ENCODE measurements around the gene ARAP1. TPM values are rescaled to one million over a fixed set of nuclear protein-coding genes. Genes with fewer than 3 reads are reported as not detected.

The ARAP1 gene
- total RNA-seq, 2 experiments from 2014 or later = 84.3 to 89.6 TPM

DNA sequence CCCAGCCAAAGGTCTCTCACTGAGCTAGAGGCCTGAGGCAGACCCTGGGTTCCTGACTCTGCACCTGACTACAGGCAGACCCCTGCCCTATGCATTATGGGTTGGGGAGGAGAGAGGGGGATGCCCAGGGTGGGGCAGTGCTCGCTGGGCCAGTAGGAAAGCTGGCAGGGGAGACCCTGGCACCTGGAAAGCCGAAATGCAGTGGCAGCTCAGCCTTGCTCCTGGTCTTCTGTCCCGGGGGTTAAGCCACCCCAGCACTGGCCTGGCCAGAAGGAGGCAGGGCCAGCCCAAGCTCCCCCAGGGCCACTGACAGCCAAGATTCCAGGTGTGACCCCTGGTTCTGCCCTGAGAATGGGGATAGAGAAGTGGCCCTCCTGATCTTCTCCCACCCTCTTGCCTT, 5.4 kb downstream of the ARAP1 start:
- Mint-ChIP-seq H3K36me3 (ENCODE audit: low read depth) (peaks cover 8% of the 10 kb centered on the region), H3K4me1 (ENCODE audit: low read depth) (peaks cover 44% of the 10 kb centered on the region), H3K27ac (no peak overlapping the region), H3K27me3 (ENCODE audit: low read depth) (no peaks in the 10 kb centered on the region), H3K4me3 (no peak overlapping the region), H3K9me3 (ENCODE audit: insufficient read depth) (no peaks in the 10 kb centered on the region)
- POLR2A ChIA-PET = interaction anchor here (0.6 kb wide), 1 partner anchor 22 kb away, joined by 3 read pairs; no protein-coding TSS in a partner anchor
- CTCF ChIA-PET = interaction anchor here (1.2 to 1.5 kb wide), 3 partner anchors 21 to 432 kb away, joined by 3 to 6 read pairs (median 4); partner anchors contain the start of gene STARD10
- no peak for DNase-seq
- no peak for ATAC-seq

DNA sequence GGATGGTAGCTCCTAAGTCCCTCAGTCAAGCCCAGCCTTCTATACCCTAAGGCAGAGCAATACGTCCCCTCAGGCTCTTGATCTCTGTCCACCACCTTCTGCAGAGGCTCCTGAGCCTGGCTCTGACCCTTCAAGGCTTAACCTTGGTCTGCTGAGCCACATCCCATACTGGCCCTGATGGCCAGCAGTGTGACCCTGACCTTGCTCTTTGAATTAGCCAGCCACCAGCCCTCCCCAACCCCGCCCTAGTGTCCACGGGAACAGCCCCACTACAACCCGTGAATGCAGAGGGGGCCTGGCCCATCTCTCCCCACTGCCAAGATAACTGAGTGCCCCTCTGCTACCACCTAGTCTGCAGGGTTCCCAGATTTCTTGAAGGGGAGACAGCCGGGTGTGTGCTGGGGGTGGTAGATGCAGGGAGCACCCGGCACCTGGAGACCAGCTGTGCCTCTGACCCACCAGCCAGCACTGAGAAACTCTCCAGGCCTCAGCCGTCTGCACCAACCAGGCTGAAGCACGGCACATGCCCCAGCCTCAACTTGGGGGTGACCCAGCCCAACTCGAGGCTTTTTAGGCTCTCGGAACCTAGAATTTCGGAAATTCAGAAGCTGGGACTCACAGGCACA, 6.2 kb downstream of the ARAP1 start:
- Mint-ChIP-seq H3K27me3 (ENCODE audit: low read depth) (no peaks in the 10 kb centered on the region), H3K4me1 (ENCODE audit: low read depth) (peaks cover 48% of the 10 kb centered on the region), H3K9me3 (ENCODE audit: insufficient read depth) (no peaks in the 10 kb centered on the region), H3K36me3 (ENCODE audit: low read depth) (peaks cover 8% of the 10 kb centered on the region), H3K4me3 (no peak overlapping the region), H3K27ac (no peak overlapping the region)
- POLR2A ChIA-PET = interaction anchor here (0.6 kb wide), 1 partner anchor 22 kb away, joined by 3 read pairs; no protein-coding TSS in a partner anchor
- DNase-seq (no peak), ATAC-seq (no peak)
- CTCF ChIA-PET = interaction anchor here (1.2 to 1.5 kb wide), 3 partner anchors 20 to 432 kb away, joined by 3 to 6 read pairs (median 4); partner anchors contain the start of gene STARD10

DNA sequence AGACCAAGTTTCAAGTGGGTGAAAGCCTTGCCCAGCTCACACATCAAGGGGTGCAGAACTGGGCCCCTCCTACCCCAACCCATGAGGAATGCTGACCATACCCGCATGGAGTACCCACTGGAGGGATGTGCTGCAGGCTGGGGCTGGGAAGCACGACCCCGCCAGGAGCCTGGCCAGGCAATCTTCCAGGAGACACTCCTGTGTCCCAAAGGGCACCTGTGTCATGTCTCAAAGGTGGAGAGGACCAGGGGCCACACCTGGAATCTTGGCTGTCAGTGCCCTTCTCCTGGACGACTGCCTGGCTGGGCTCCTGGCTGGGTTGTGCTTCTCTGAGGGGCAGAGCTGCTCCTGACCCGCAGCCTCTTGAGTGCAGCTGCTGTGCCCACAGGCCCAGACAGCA, 6.7 kb downstream of the ARAP1 start:
- Mint-ChIP-seq H3K27ac (no peak overlapping the region), H3K4me1 (ENCODE audit: low read depth) (peaks cover 48% of the 10 kb centered on the region), H3K9me3 (ENCODE audit: insufficient read depth) (no peaks in the 10 kb centered on the region), H3K27me3 (ENCODE audit: low read depth) (no peaks in the 10 kb centered on the region), H3K4me3 (no peak overlapping the region), H3K36me3 (ENCODE audit: low read depth) (peaks cover 8% of the 10 kb centered on the region)
- ATAC-seq (no peak), DNase-seq (no peak)
- POLR2A ChIA-PET = no interaction called here
- CTCF ChIA-PET = interaction anchor here (1.2 kb wide), 1 partner anchor 433 kb away, joined by 6 read pairs; no protein-coding TSS in a partner anchor

DNA sequence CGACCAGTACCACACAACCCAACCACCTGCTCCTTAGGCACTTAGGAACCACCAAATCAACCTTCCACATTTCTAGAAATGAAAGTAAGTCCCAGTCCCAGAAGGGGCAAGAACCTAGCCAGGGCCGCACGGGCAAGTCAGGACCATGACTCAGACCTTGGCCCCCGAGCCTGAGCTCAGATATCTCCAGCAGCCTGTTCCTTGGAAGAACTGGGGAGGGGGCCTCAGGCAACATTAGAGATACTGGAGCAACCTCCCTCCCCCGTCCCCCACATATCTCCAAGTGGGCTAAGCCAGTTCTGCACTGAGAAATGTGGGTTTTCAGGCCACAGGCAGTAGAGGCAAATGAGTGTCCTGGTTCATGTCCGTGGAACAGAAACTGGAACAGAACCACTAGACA, 7.7 kb downstream of the ARAP1 start:
- no peak for DNase-seq
- no peak overlapping the region for H3K4me3 Mint-ChIP-seq
- H3K36me3 Mint-ChIP-seq (ENCODE audit: low read depth) = peaks cover 8% of the 10 kb centered on the region
- H3K4me1 Mint-ChIP-seq (ENCODE audit: low read depth) = peaks cover 53% of the 10 kb centered on the region
- H3K9me3 Mint-ChIP-seq (ENCODE audit: insufficient read depth) = no peaks in the 10 kb centered on the region
- no peak for ATAC-seq
- ChIA-PET POLR2A (no interaction called here), CTCF (interaction anchor here (1.5 kb wide), 1 partner anchor 50 kb away, joined by 3 read pairs; the partner anchor contains the start of gene STARD10)
- peak overlapping the region; percentile 14 for H3K27ac Mint-ChIP-seq
- no peaks in the 10 kb centered on the region for H3K27me3 Mint-ChIP-seq (ENCODE audit: low read depth)

DNA sequence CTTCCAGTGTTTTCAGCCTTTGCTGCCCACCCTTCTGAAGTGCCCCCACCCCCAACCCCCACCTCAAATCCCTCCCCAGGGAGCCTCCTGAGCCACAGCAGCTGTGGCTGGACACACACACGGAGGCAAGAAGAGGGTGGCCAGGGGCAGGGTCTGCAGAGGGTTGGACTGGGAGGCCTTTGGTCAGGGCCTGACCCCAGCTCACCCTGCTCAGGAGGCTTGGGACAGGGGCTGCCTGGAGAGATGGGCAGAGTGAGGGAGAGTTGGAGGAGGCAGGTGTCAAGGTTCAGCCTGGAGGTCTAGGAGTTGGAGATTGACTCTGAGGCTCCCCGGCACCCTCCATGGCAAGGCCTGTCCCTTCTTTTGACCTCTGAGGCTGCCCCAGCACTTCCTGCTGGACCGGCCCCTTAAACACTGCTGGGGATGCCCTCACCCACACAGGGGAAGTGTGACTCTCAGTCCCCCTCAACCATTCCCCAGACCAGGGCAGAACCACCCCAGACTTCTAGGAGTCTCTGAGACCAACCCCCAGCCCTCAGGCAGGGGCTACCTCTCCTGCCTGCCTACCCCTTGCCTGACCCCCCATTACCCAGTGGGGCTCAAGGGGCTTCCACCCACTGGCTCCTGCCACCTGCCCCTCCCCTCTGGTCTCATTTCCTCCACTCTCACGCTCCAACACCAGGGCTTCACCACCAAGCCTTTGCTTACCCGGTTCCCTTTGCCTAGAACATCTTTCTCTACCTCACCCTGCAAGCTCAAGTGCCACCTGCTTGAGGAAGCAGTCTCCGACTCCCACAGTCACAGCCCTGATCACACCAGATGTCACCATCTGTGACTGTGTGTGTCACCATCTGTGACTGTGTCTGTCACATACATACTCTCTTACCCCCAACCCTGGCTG, 8.6 kb downstream of the ARAP1 start:
- Mint-ChIP-seq H3K27me3 (ENCODE audit: low read depth) (no peaks in the 10 kb centered on the region), H3K9me3 (ENCODE audit: insufficient read depth) (no peaks in the 10 kb centered on the region), H3K4me1 (ENCODE audit: low read depth) (peaks cover 56% of the 10 kb centered on the region), H3K36me3 (ENCODE audit: low read depth) (peaks cover 4% of the 10 kb centered on the region), H3K27ac (peak overlapping the region; percentile 14), H3K4me3 (no peak overlapping the region)
- peak; percentile 23 for ATAC-seq
- ChIA-PET POLR2A (no interaction called here), CTCF (interaction anchor here (1.0 to 1.5 kb wide), 2 partner anchors 51 kb away, joined by 3 read pairs; partner anchors contain the start of gene STARD10)
- no peak for DNase-seq

DNA sequence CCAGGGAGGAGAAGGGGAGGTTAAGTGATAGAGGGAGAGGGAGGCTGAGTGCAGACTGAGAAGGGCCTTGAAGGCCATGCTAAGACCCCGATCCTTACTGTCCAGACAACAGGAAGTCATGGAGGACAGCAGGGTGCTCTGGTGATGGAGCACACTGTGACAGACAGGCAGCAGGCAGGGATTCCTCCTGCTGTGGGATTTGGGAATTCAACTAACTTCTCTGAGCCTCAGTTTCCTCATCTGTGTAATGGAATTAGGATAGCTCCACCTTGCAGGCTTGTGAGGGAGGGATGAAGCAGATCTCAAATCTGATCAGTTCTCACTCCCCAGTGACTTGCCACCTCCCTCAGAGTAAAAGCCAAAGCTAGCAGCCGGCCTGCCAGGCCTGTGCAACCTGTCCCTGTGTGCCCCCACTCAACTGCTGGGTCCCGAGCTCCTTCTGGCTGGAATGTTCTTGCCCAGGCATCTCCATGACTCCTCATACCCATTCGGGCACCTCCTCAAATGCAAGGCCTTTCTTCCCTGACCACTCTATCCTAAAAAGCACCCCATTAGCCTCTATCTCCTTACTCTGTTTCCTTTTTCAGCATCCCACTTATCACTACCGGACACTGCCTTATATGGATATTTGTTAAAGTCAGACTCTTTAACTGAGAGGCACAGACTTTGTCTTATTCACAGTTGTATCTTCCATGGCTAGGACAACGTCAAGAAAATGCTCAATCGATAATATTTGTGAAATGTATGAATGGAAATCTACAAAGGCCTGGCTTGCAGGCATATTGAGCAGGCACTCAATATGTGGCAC, 9.5 kb downstream of the ARAP1 start:
- POLR2A ChIA-PET = interaction anchor here (0.8 to 1.1 kb wide), 2 partner anchors 10 to 51 kb away, joined by 3 read pairs; partner anchors contain the start of gene STARD10
- H3K4me3 Mint-ChIP-seq = no peak overlapping the region
- ATAC-seq (no peak), DNase-seq (no peak)
- H3K9me3 Mint-ChIP-seq (ENCODE audit: insufficient read depth) = no peaks in the 10 kb centered on the region
- no peaks in the 10 kb centered on the region for H3K36me3 Mint-ChIP-seq (ENCODE audit: low read depth)
- H3K4me1 Mint-ChIP-seq (ENCODE audit: low read depth) = peaks cover 63% of the 10 kb centered on the region
- CTCF ChIA-PET = interaction anchor here (1.0 kb wide), 1 partner anchor 51 kb away, joined by 3 read pairs; the partner anchor contains the start of gene STARD10
- peak overlapping the region; percentile 84 for H3K27ac Mint-ChIP-seq
- H3K27me3 Mint-ChIP-seq (ENCODE audit: low read depth) = no peaks in the 10 kb centered on the region

DNA sequence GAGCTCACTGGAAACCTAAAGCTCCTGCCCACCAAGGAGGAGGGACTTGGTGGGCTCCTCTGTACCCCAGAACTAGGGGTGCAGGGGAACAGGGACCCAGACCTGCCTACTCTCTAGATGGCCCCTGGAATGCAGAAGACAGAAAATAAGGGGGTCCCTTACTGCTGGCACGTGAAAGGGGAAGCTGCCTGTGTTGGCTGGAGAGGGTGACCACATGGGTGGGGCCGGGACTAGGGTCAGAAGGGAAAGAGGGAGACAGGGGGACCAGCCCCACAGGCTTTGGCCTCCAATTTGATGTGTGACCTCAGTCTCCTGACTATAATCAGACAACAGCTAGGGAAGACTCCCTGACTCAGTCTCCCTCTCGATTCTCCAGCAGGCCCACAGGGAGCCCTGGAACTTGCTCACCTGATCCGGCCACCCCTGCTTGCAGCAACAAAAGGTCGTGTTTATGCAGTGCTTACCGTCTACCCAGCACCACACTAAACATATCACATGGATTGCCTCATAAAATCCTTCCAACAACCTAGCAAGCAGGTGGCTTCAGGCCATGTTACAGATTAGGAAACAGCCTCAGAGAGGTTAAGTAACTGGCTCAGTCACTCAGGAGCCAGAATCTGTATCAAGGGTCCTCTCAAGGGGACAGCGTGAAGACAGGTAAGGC, 10.2 kb downstream of the ARAP1 start:
- no peak overlapping the region for H3K4me3 Mint-ChIP-seq
- no peaks in the 10 kb centered on the region for H3K27me3 Mint-ChIP-seq (ENCODE audit: low read depth)
- ATAC-seq (no peak), DNase-seq (no peak)
- H3K9me3 Mint-ChIP-seq (ENCODE audit: insufficient read depth) = no peaks in the 10 kb centered on the region
- peaks cover 3% of the 10 kb centered on the region for H3K36me3 Mint-ChIP-seq (ENCODE audit: low read depth)
- CTCF ChIA-PET = interaction anchor here (1.0 to 2.3 kb wide), 3 partner anchors 52 to 58 kb away, joined by 3 to 8 read pairs (median 3); partner anchors contain the start of gene STARD10
- H3K4me1 Mint-ChIP-seq (ENCODE audit: low read depth) = peaks cover 70% of the 10 kb centered on the region
- H3K27ac Mint-ChIP-seq = peak overlapping the region; percentile 84
- POLR2A ChIA-PET = interaction anchor here (0.8 to 1.1 kb wide), 2 partner anchors 11 to 52 kb away, joined by 3 read pairs; partner anchors contain the start of gene STARD10

DNA sequence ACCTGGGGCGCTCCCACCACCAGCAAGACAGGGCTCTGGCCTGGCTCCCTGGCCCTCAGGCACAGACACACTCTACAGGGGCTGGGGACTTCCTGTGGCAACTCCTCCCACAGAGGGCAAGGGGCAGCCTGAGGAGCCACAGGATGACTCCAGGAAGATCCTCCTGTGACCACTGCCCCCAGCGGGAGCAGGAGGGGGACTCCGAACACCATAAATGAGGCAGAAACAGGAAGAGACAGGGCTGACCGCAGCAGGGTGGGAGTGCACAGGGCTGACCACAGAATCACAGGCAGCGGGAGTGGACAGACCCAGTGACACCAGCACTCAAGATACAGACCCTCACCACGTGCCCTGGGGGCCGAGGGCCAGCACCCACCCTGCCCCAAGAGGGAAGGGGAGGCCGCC, 10.8 kb downstream of the ARAP1 start:
- ATAC-seq = no peak
- ChIA-PET POLR2A (interaction anchor here (1.1 to 1.4 kb wide), 2 partner anchors 53 to 72 kb away, joined by 3 to 5 read pairs; partner anchors contain the start of gene STARD10), CTCF (interaction anchor here (1.3 to 2.3 kb wide), 4 partner anchors 16 to 57 kb away, joined by 3 to 8 read pairs (median 6); partner anchors contain the start of gene STARD10)
- DNase-seq = no peak
- Mint-ChIP-seq H3K27ac (peak overlapping the region; percentile 84), H3K9me3 (ENCODE audit: insufficient read depth) (no peaks in the 10 kb centered on the region), H3K4me3 (no peak overlapping the region), H3K36me3 (ENCODE audit: low read depth) (peaks cover 7% of the 10 kb centered on the region), H3K4me1 (ENCODE audit: low read depth) (peaks cover 76% of the 10 kb centered on the region), H3K27me3 (ENCODE audit: low read depth) (no peaks in the 10 kb centered on the region)

DNA sequence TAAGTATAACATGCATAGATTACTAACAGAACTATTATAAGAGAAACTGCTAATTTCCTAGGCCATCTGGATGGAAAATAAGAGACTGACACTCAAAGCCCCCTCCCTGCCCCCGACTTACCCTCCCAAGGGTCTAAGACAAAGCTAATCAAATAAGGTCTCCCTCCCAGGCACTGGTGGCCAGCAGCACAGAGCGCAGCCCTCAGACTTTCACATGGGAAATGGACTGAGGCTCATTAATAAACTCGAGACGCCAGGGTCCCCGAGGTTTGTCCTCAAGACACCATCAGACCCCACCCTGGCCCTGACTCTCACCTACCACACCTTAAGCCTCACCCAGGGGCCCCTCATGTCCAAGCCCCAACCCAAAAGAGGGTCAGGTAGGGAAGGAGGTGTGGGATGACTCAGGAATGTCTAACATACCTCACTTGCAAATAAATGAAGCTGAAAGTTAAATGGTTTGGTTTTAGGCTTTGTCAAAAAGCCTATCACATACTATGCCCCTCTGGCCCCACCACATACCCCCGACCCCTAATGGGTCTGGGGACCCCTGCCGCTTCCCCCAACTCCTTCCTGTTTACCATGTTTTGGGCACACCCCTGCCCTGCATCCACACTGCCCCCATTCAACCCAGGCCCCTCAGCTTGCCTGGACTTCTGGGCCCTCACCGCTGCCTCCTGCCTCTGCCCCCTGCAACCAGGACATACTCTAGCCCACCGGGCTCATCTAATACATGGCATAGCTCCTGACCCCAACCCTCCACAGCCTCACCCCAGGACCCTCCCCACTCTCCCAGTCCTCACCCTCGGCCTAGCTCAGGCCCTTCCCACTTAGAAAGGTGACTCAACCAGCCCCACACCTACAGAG, 11.4 kb downstream of the ARAP1 start:
- ATAC-seq = no peak
- no peak overlapping the region for H3K4me3 Mint-ChIP-seq
- no peaks in the 10 kb centered on the region for H3K9me3 Mint-ChIP-seq (ENCODE audit: insufficient read depth)
- ChIA-PET POLR2A (interaction anchor here (1.4 kb wide), 1 partner anchor 73 kb away, joined by 5 read pairs; no protein-coding TSS in a partner anchor), CTCF (interaction anchor here (1.1 to 2.3 kb wide), 6 partner anchors 10 to 403 kb away, joined by 3 to 8 read pairs (median 6); partner anchors contain the start of gene STARD10)
- peaks cover 7% of the 10 kb centered on the region for H3K36me3 Mint-ChIP-seq (ENCODE audit: low read depth)
- H3K27me3 Mint-ChIP-seq (ENCODE audit: low read depth) = no peaks in the 10 kb centered on the region
- H3K27ac Mint-ChIP-seq = peak overlapping the region; percentile 84
- H3K4me1 Mint-ChIP-seq (ENCODE audit: low read depth) = peaks cover 80% of the 10 kb centered on the region
- no peak for DNase-seq

DNA sequence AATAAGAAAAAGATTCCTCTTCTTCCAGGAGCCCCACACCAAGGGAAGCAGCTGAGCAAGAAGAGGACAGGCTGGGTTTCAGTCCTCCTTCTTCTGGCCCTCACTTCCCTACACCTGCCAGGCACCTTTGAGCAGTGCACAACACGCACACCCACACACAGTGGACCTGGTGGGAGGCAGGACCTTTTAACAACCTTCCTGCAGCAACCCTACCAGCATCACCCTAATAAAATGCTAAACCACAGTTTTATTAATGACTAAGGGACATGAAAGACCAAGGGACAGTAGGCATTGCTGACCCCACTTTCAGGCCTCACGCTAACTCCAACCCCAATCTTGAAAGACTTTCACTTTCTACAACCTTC, 12.2 kb downstream of the ARAP1 start:
- DNase-seq (no peak), ATAC-seq (no peak)
- H3K4me1 Mint-ChIP-seq (ENCODE audit: low read depth) = peaks cover 82% of the 10 kb centered on the region
- ChIA-PET POLR2A (interaction anchor here (1.0 to 1.5 kb wide), 3 partner anchors 8 to 73 kb away, joined by 3 to 5 read pairs (median 4); no protein-coding TSS in a partner anchor), CTCF (interaction anchor here (1.0 to 2.3 kb wide), 7 partner anchors 11 to 403 kb away, joined by 3 to 8 read pairs (median 5); partner anchors contain the start of gene STARD10)
- H3K36me3 Mint-ChIP-seq (ENCODE audit: low read depth) = peaks cover 7% of the 10 kb centered on the region
- H3K27ac Mint-ChIP-seq = peak overlapping the region; percentile 60
- no peaks in the 10 kb centered on the region for H3K9me3 Mint-ChIP-seq (ENCODE audit: insufficient read depth)
- H3K27me3 Mint-ChIP-seq (ENCODE audit: low read depth) = no peaks in the 10 kb centered on the region
- no peak overlapping the region for H3K4me3 Mint-ChIP-seq

Measured in activated CD8-positive, alpha-beta T cell treated with anti-CD3 and anti-CD28 coated beads, Interleukin-2, amount 10 ng/mL, durations not matched to agents 7 days and 5 days (primary cell).